ENCODE results near the gene CTDSP1.

CTDSP1 gene

GRCh38 chr2:218382785-218383184, 16.9 kb upstream of the CTDSP1 start:
- FAIRE-seq (no peak), DNase-seq (ENCODE audit: insufficient read length, low spot score) (no peak)
- no peak for TF ChIP-seq CTCF (IDR thresholded peaks at IDR 0.05; ENCODE audit: insufficient read depth, missing control alignments)

- TF ChIP-seq CTCF (IDR thresholded peaks at IDR 0.05; ENCODE audit: insufficient read depth, missing control alignments) = no peak
- FAIRE-seq = no peak
- DNase-seq (ENCODE audit: insufficient read length, low spot score) = no peak
These were observed 15.7 kb upstream of the CTDSP1 start for GRCh38 chr2:218383892-218384519.

GRCh38 chr2:218384975-218385374, 14.7 kb upstream of the CTDSP1 start:
- no peak for FAIRE-seq

GRCh38 chr2:218386505-218387368, 12.9 kb upstream of the CTDSP1 start:
- TF ChIP-seq CTCF (IDR thresholded peaks at IDR 0.05; ENCODE audit: insufficient read depth, missing control alignments) = no peak
- DNase-seq (ENCODE audit: insufficient read length, low spot score) = no peak
- FAIRE-seq = no peak

More at GRCh38 chr2:218384975-218385374, 14.7 kb upstream of the CTDSP1 start:
- TF ChIP-seq CTCF (IDR thresholded peaks at IDR 0.05; ENCODE audit: insufficient read depth, missing control alignments) = no peak
- no peak for DNase-seq (ENCODE audit: insufficient read length, low spot score)

- no peak for DNase-seq (ENCODE audit: insufficient read length, low spot score)
- TF ChIP-seq CTCF (IDR thresholded peaks at IDR 0.05; ENCODE audit: insufficient read depth, missing control alignments) = no peak
- FAIRE-seq = no peak
These were observed 12.1 kb upstream of the CTDSP1 start for GRCh38 chr2:218387369-218388194.

GRCh38 chr2:218389333-218390150, 10.1 kb upstream of the CTDSP1 start:
- TF ChIP-seq CTCF (IDR thresholded peaks at IDR 0.05; ENCODE audit: insufficient read depth, missing control alignments) = no peak
- no peak for DNase-seq (ENCODE audit: insufficient read length, low spot score)
- FAIRE-seq = no peak

All from D721Med (cell line).